Heart left ventricle (tissue), 13 donors: ENCODE measurements around the gene MYO3A.

Experiments
- POLR2A ChIP-seq, 2 donors: fragments of 450-650 bp; IDR thresholded peaks; one replicate each; pipeline ENCODE4 v1.6.1; 2017; ENCODE audit warnings: antibody characterized with exemption in 2 of 2, mild to moderate bottlenecking in 2 of 2, moderate library complexity in 2 of 2
- TF ChIP-seq, protein P1 (sequence below), 12 donors: fragments of 200-600 bp; sonication (generic) in 4 of 12; IDR thresholded peaks; one replicate each; pipeline versions ENCODE4 v1.5.0 to v1.8.0; 2018 to 2022; ENCODE audit warnings: antibody characterized with exemption in 12 of 12, mild to moderate bottlenecking in 5 of 12
- donor health status: ischemic (EF 13 %, LVEDD 7.1; RV severe dilation, severe dysfunction).
- donor health status: DM: no; HTN: yes; CAD: no.
- donor health status: DM: no; HTN: no; CAD: no.
- donor health status: ischemic (EF 25% LVEDD 6.9; RV normal size, moderate dysfunction).
- donor health status: ischemic (EF 25% LVEDD 5.7; RV mildly dilated, moderate dysfunction).
- donor health status: ischemic (EF 35%, LVEDD 5.7; RV mildly dilated, moderate dysfunction).
- donor health status: nonischemic (EF 11% LVEDD 7.7; RV severe dilation, severe dysfunction).
- donor health status: DM: yes; HTN: yes; CAD: no.
- donor health status: PGD.
- donor health status: ischemic (EF 29% LVEDD 5.4; RV normal size, mild dysfunction).
- donor health status: nonischemic (EF 23%, LVEDD 6.1; RV moderate dilation, normal function).

DNA sequence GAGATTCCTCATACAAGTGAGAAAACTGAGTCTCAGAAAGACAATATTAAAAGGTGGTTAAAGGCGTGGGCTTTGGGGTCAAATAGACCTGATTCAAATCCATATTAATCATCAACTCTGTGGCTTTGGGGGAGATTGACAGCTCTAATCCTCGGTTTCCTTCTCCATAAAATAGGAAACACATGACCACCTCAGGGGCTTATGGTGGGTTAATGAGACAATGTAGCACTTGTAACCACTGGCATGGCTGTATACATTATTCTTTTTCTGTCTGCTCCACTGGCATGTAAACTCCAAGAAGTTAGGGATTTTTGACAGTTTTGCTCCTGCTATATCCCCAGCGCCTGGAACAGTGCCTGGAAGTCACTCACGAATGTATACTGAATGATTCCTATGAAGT lies 161.8 kb downstream of the MYO3A start:
- TF ChIP-seq POLR2A (IDR thresholded peaks at IDR 0.05): no peak
- TF ChIP-seq, protein P1, sequence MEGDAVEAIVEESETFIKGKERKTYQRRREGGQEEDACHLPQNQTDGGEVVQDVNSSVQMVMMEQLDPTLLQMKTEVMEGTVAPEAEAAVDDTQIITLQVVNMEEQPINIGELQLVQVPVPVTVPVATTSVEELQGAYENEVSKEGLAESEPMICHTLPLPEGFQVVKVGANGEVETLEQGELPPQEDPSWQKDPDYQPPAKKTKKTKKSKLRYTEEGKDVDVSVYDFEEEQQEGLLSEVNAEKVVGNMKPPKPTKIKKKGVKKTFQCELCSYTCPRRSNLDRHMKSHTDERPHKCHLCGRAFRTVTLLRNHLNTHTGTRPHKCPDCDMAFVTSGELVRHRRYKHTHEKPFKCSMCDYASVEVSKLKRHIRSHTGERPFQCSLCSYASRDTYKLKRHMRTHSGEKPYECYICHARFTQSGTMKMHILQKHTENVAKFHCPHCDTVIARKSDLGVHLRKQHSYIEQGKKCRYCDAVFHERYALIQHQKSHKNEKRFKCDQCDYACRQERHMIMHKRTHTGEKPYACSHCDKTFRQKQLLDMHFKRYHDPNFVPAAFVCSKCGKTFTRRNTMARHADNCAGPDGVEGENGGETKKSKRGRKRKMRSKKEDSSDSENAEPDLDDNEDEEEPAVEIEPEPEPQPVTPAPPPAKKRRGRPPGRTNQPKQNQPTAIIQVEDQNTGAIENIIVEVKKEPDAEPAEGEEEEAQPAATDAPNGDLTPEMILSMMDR (IDR thresholded peaks at IDR 0.05): no peak
